Upper lobe of right lung (tissue), 1 donor: ENCODE results near the gene ELFN2. TPM values are rescaled to one million over a fixed set of nuclear protein-coding genes. Genes with fewer than 3 reads are reported as not detected.

Experiments used
- ATAC-seq: fragments of 200-7000 bp; cut with Tn5 transposase; one replicate; pipeline ENCODE4 v1.9.1; 2020; ENCODE audit warnings: mild to moderate bottlenecking, moderate library complexity
- DNase-seq: peaks from one replicate; pipeline ENCODE4 v3.0.0-alpha.2; 2020
- H3K27ac ChIP-seq: fragments of 200-600 bp; one replicate; pipeline ENCODE4 v1.8.0; 2022
- H3K27me3 ChIP-seq: fragments of 200-600 bp; one replicate; pipeline ENCODE4 v1.8.0; 2022; ENCODE audit warnings: mild to moderate bottlenecking
- H3K36me3 ChIP-seq: fragments of 200-600 bp; one replicate; pipeline ENCODE4 v1.8.0; 2022
- H3K4me1 ChIP-seq: fragments of 200-600 bp; one replicate; pipeline ENCODE4 v1.8.0; 2022
- H3K4me3 ChIP-seq: fragments of 200-600 bp; one replicate; pipeline ENCODE4 v1.8.0; 2022; ENCODE audit warnings: mild to moderate bottlenecking
- H3K9me3 ChIP-seq: fragments of 200-600 bp; one replicate; pipeline ENCODE4 v1.8.0; 2022
- CTCF ChIP-seq: fragments of 200-600 bp; IDR thresholded peaks from one replicate; pipeline ENCODE4 v1.8.0; 2022; ENCODE audit warnings: antibody characterized with exemption
- intact Hi-C: fragments of 100-400 bp; cut with DNase I; formaldehyde crosslinking; loops from one replicate; pipeline ENCODE4 v1.11.0; 2022
- total RNA-seq: library from RNA; stranded (reverse); fragmentation: NEBNext Ultra II Directional; extraction: Animal tissue kit (Norgen Biotek cat#: 25700); gene quantifications from one replicate; pipeline ENCODE4 v1.2.1, GENCODE V29; 2021
- donor health status: DM: no; HTN: yes; CAD: no; lungs with severe emphysema.

The ELFN2 gene
- total RNA-seq, 1 donor from 2014 or later: 0.72 TPM

- Histone ChIP-seq H3K27me3 (no peaks in the 10 kb centered on the region), H3K9me3 (no peaks in the 10 kb centered on the region), H3K27ac (no peak overlapping the region), H3K4me1 (no peaks in the 10 kb centered on the region), H3K4me3 (no peak overlapping the region), H3K36me3 (no peaks in the 10 kb centered on the region)
- DNase-seq (no peak), ATAC-seq (no peak)
- no peak for TF ChIP-seq CTCF
- intact Hi-C loops: no loop called here
Measured at GRCh38 chr22:37397226-37397625, 30.1 kb downstream of the ELFN2 start.

- ATAC-seq (no peak), DNase-seq (no peak)
- Histone ChIP-seq H3K27me3 (no peaks in the 10 kb centered on the region), H3K9me3 (no peaks in the 10 kb centered on the region), H3K4me3 (no peak overlapping the region), H3K27ac (no peak overlapping the region), H3K4me1 (no peaks in the 10 kb centered on the region), H3K36me3 (no peaks in the 10 kb centered on the region)
- intact Hi-C loops: no loop called here
- TF ChIP-seq CTCF: no peak
Measured at GRCh38 chr22:37396488-37397084, 30.7 kb downstream of the ELFN2 start.

- intact Hi-C loops: no loop called here
- H3K27me3 ChIP-seq: no peaks in the 10 kb centered on the region
- no peak overlapping the region for H3K27ac ChIP-seq
- no peaks in the 10 kb centered on the region for H3K4me1 ChIP-seq
- TF ChIP-seq CTCF: no peak
- H3K36me3 ChIP-seq: no peaks in the 10 kb centered on the region
- ATAC-seq: no peak
- H3K9me3 ChIP-seq: no peaks in the 10 kb centered on the region
- no peak for DNase-seq
- no peak overlapping the region for H3K4me3 ChIP-seq
Measured at GRCh38 chr22:37394341-37394740, 32.9 kb downstream of the ELFN2 start.

GRCh38 chr22:37393746-37394145 is 33.5 kb downstream of the ELFN2 start:
- Histone ChIP-seq H3K27me3 (peaks cover 5% of the 10 kb centered on the region), H3K27ac (no peak overlapping the region), H3K4me3 (no peak overlapping the region), H3K9me3 (no peaks in the 10 kb centered on the region), H3K4me1 (no peaks in the 10 kb centered on the region), H3K36me3 (no peaks in the 10 kb centered on the region)
- ATAC-seq (no peak), DNase-seq (no peak)
- no peak for TF ChIP-seq CTCF
- intact Hi-C loops: no loop called here

DNA sequence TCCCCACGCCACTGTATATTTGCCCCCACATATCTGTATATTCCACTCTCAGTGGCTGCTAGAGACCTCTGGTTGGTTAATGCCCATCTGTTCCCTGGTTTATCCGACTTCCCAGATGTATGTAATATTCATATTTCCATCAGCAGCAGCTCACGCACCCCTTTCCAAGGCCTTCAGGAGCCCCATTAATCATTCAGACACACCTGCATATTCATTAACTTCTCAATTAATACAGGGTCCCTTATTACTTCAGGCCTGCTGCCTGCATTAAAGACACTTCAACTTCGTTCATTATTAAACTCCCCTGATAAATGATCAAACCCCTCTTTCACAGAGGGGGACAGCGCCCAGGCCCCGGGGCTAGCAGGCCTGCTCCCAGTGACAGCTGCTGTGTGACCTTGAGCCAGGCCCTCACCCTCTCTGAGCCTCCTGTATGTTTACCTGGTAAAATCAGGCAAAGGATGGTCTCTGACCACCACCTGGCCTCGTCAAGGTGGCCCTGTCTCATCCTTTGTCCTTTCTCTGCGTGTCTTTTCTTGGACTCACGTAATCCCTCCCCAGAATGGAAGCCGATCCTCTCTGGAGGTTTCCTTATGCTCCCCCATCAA is 34.5 kb downstream of the ELFN2 start:
- H3K4me1 ChIP-seq: no peaks in the 10 kb centered on the region
- no peak for TF ChIP-seq CTCF
- no peak for DNase-seq

More for the DNA sequence above, 34.5 kb downstream of the ELFN2 start:
- Histone ChIP-seq H3K9me3 (no peaks in the 10 kb centered on the region), H3K27me3 (peaks cover 7% of the 10 kb centered on the region), H3K4me3 (no peak overlapping the region), H3K36me3 (no peaks in the 10 kb centered on the region), H3K27ac (no peak overlapping the region)
- intact Hi-C loops: no loop called here
- no peak for ATAC-seq
